Erythroblast (primary cell): ENCODE measurements around the gene CD86.

Source experiments
- GATA1 ChIP-seq: IDR thresholded peaks from 2 replicates; pipeline ENCODE4 v1.6.1; 2011; ENCODE audit warnings: low read depth, mild to moderate bottlenecking, control low read depth, low read length, moderate library complexity
- POLR2A ChIP-seq: IDR thresholded peaks from 2 replicates; pipeline ENCODE4 v1.6.1; 2011; ENCODE audit warnings: mild to moderate bottlenecking, low read length

DNA sequence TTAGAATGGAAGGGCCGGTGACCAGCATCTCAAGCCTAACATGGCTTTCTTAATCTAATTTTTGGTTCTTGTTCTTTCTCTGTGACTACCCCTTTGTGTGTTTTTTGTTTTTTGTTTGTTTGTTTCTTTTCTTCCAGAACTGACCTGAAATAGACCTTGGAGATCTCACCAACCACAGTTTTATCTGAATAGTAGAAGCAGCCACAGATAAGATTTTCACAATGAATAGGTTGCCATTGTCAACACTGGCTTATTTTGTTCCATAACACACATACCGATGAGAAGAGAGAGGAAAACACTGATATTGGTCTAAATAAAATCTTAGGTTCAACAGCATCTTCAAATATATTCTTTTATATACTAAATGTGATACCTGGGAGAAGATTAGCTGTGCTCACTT, 44.7 kb upstream of the CD86 start:
- TF ChIP-seq POLR2A (no peak), GATA1 (no peak)
